Measurements from ENCODE around the gene C17orf100. TPM values are rescaled to one million over a fixed set of nuclear protein-coding genes. Genes with fewer than 3 reads are reported as not detected.

The C17orf100 gene
- total and polyA plus RNA-seq, 10 of the 15 experiments (the other 5 are each of a cell fraction or from before 2014, with no cell fraction given), result 0.84 to 4.7 (median 1.8) TPM

- SMC1A ChIA-PET (ENCODE audit: uncharacterized antibody, unreplicated experiment), result no interaction called here
- WGBS (ENCODE audit: insufficient coverage, insufficient replicate concordance, low lambda C conversion rate, missing lambda C conversion rate), result 28% methylated on average over 7 of the region's 7 CpGs
- intact Hi-C loops (cut with micrococcal nuclease; ENCODE audit: unreplicated experiment) (no loop called here), in situ Hi-C loops (cut with MboI) (no loop called here)
- no peaks in the 10 kb centered on the region for H3K79me2 ChIP-seq (ENCODE audit: control insufficient read depth, insufficient read depth, low read length)
- H3K4me1 ChIP-seq (ENCODE audit: control insufficient read depth, insufficient read depth, low read length), result peaks cover under 1% of the 10 kb centered on the region; the same call in 1 of the 2 replicates
- BruUV-seq (replicated peaks), result no TSS peak
- RAD21 ChIA-PET (ENCODE audit: unreplicated experiment), result no interaction called here
- H3K27ac ChIP-seq (ENCODE audit: control insufficient read depth, insufficient read depth), result no peak overlapping the region
- no peak overlapping the region for H3K4me2 ChIP-seq (ENCODE audit: control insufficient read depth, insufficient read depth)
- POLR2A ChIA-PET, result no interaction called here
- H3K36me3 ChIP-seq (ENCODE audit: control insufficient read depth in 2 of 2, insufficient read depth in 2 of 2, low read length in 1 of 2), result no peaks in the 10 kb centered on the region
- CTCF ChIA-PET, result no interaction called here
- FAIRE-seq (no peak), ATAC-seq (no peak), DNase-seq (ENCODE audit: low read depth, low spot score) (no peak)
- TF ChIP-seq TCF12 (IDR thresholded peaks at IDR 0.05; ENCODE audit: low read depth, low read length), result no peak
- no peaks in the 10 kb centered on the region; a peak in 1 of 4 replicates for H3K27me3 ChIP-seq (replicated peaks in 1 of 2; ENCODE audit: control insufficient read depth in 2 of 2, insufficient read depth in 2 of 2, low read length in 1 of 2)
- H3K9ac ChIP-seq (ENCODE audit: control insufficient read depth, insufficient read depth, low read length), result no peak overlapping the region
- no peaks in the 10 kb centered on the region for H4K20me1 ChIP-seq (ENCODE audit: control insufficient read depth, insufficient read depth)
- H3K4me3 ChIP-seq, result no peak overlapping the region
- H2AFZ ChIP-seq (ENCODE audit: control insufficient read depth, low read depth, low read length), result no peak overlapping the region
- H3K9me3 ChIP-seq (replicated peaks; ENCODE audit: control insufficient read depth, insufficient read depth, low read length), result no peaks in the 10 kb centered on the region
These were observed 32.9 kb downstream of the C17orf100 start for GRCh38 chr17:6684460-6684783.

- Histone ChIP-seq H3K27me3 (replicated peaks in 1 of 2; ENCODE audit: control insufficient read depth in 2 of 2, insufficient read depth in 2 of 2, low read length in 1 of 2) (no peaks in the 10 kb centered on the region; a peak in 1 of 4 replicates), H3K79me2 (ENCODE audit: control insufficient read depth, insufficient read depth, low read length) (no peaks in the 10 kb centered on the region), H2AFZ (ENCODE audit: control insufficient read depth, low read depth, low read length) (no peak overlapping the region), H4K20me1 (ENCODE audit: control insufficient read depth, insufficient read depth) (no peaks in the 10 kb centered on the region), H3K9ac (ENCODE audit: control insufficient read depth, insufficient read depth, low read length) (no peak overlapping the region), H3K4me3 (no peak overlapping the region), H3K4me1 (ENCODE audit: control insufficient read depth, insufficient read depth, low read length) (peaks cover 4% of the 10 kb centered on the region), H3K4me2 (ENCODE audit: control insufficient read depth, insufficient read depth) (no peak overlapping the region), H3K27ac (ENCODE audit: control insufficient read depth, insufficient read depth) (no peak overlapping the region), H3K9me3 (replicated peaks; ENCODE audit: control insufficient read depth, insufficient read depth, low read length) (no peaks in the 10 kb centered on the region), H3K36me3 (ENCODE audit: control insufficient read depth in 2 of 2, insufficient read depth in 2 of 2, low read length in 1 of 2) (no peaks in the 10 kb centered on the region)
- intact Hi-C loops (cut with micrococcal nuclease; ENCODE audit: unreplicated experiment), result no loop called here
- FAIRE-seq, result no peak
- ChIA-PET CTCF (no interaction called here), SMC1A (ENCODE audit: uncharacterized antibody, unreplicated experiment) (no interaction called here), POLR2A (no interaction called here), RAD21 (ENCODE audit: unreplicated experiment) (no interaction called here)
- TF ChIP-seq ZBTB33 (IDR thresholded peaks at IDR 0.05), result no peak
- TF ChIP-seq, protein P1, sequence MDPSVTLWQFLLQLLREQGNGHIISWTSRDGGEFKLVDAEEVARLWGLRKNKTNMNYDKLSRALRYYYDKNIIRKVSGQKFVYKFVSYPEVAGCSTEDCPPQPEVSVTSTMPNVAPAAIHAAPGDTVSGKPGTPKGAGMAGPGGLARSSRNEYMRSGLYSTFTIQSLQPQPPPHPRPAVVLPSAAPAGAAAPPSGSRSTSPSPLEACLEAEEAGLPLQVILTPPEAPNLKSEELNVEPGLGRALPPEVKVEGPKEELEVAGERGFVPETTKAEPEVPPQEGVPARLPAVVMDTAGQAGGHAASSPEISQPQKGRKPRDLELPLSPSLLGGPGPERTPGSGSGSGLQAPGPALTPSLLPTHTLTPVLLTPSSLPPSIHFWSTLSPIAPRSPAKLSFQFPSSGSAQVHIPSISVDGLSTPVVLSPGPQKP (IDR thresholded peaks at IDR 0.05; ENCODE audit: low read depth, low read length), result no peak
- TF ChIP-seq WRNIP1 (IDR thresholded peaks at IDR 0.05; ENCODE audit: borderline replicate concordance, low read depth, low read length), result no peak
- TF ChIP-seq KLF5 (IDR thresholded peaks at IDR 0.05; ENCODE audit: partially characterized antibody), result no peak
- no peak for TF ChIP-seq ATF3 (IDR thresholded peaks at IDR 0.05; ENCODE audit: borderline replicate concordance, extremely low read depth, low read depth, low read length)
- no peak for TF ChIP-seq SRF (IDR thresholded peaks at IDR 0.05; ENCODE audit: low read depth in 2 of 2, low read length in 2 of 2)
- in situ Hi-C loops (cut with MboI), result no loop called here
- 40% methylated on average over 14 of the region's 14 CpGs for WGBS (ENCODE audit: insufficient coverage, insufficient replicate concordance, low lambda C conversion rate, missing lambda C conversion rate)
- ATAC-seq, result no peak
- DNase-seq (ENCODE audit: low read depth, low spot score), result no peak
- BruUV-seq (replicated peaks), result no TSS peak
These were observed 33.6 kb downstream of the C17orf100 start for GRCh38 chr17:6684881-6685767.
